Breast epithelium (tissue), 4 donors: ENCODE results near the gene DENND2C. TPM values are rescaled to one million over a fixed set of nuclear protein-coding genes. Genes with fewer than 3 reads are reported as not detected.

Source experiments
- DNase-seq, 2 donors: peaks; one replicate each; pipeline ENCODE4 v3.0.0-alpha.2; 2019; ENCODE audit warnings: low spot score in 2 of 2
- H3K27ac ChIP-seq, 2 donors: fragments of 200-600 bp; sonication (generic) in 1 of 2; one replicate each; pipeline ENCODE4 v1.5.1; 2016 to 2019; ENCODE audit warnings: mild to moderate bottlenecking in 1 of 2
- H3K27me3 ChIP-seq, 2 donors: fragments of 200-600 bp; sonication (generic) in 1 of 2; one replicate each; pipeline versions ENCODE4 v1.5.1 to v1.6.0; 2017 to 2019; ENCODE audit warnings: control low read depth in 1 of 2, mild to moderate bottlenecking in 1 of 2
- H3K36me3 ChIP-seq: fragments of 200-600 bp; one replicate; pipeline ENCODE4 v1.5.1; 2019
- H3K4me1 ChIP-seq, 2 donors: fragments of 200-600 bp; sonication (generic); one replicate each; pipeline ENCODE4 v1.5.1; 2016 to 2019; ENCODE audit warnings: control low read depth in 1 of 2
- H3K4me3 ChIP-seq, 3 donors: fragments of 200-600 bp; sonication (generic); 1 replicate in 2 of 3; 2 replicates in 1 of 3; pipeline ENCODE4 v1.5.1; 2016 to 2019; ENCODE audit warnings: mild to moderate bottlenecking in 3 of 3, moderate library complexity in 2 of 3
- H3K9me3 ChIP-seq, 2 donors: fragments of 200-600 bp; sonication (generic) in 1 of 2; one replicate each; pipeline ENCODE4 v1.5.1; 2016 to 2019; ENCODE audit warnings: control low read depth in 1 of 2
- POLR2A ChIP-seq: fragments of 450-650 bp; IDR thresholded peaks from one replicate; pipeline ENCODE4 v1.6.1; 2016; ENCODE audit warnings: antibody characterized with exemption, mild to moderate bottlenecking, moderate library complexity
- POLR2AphosphoS5 ChIP-seq, 3 donors: sonication (generic); formaldehyde crosslinking; IDR thresholded peaks; one replicate each; pipeline ENCODE4 v1.6.1; 2017; ENCODE audit warnings: antibody characterized with exemption in 3 of 3
- intact Hi-C: fragments of 100-400 bp; cut with DNase I; formaldehyde crosslinking; loops from one replicate; pipeline ENCODE4 v1.15.1; 2023; ENCODE audit warnings: low total_unique reads
- total RNA-seq, 3 donors: library from RNA; depleted of rRNA; stranded (reverse); fragments of >200 nt; gene quantifications; one replicate each; pipeline ENCODE4 v1.1.0, GENCODE V29; 2016
- TF ChIP-seq, protein P1 (sequence below), 3 donors: fragments of 450-650 bp; IDR thresholded peaks; one replicate each; pipeline ENCODE4 v1.5.1; 2016 to 2017; ENCODE audit warnings: antibody characterized with exemption in 3 of 3, mild to moderate bottlenecking in 3 of 3, moderate library complexity in 3 of 3

DENND2C gene
- total RNA-seq, 3 donors from 2014 or later, result 2.6 to 5.9 (median 3.3) TPM

DNA sequence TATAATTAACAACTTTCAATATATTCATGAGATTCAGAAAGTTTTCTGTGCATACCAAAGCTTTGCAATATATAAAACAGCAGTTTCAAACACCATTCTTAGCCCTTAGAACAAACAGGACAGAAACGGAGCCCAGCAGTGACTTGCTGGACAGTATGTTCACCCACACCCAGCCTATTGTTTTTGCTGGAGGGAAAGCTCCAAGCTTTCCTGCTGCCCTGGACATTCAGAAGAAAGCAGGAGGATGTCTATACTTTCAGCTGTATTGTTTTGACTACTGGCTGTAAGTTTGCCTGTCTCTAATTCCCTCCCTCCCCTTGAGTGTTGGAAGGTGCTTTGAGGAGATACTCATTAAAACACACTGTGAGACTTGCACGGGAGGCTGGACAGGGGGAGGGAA, 9.6 kb downstream of the DENND2C start:
- intact Hi-C loops, result loop anchor here (10.0 kb wide), 1 partner anchor 795 kb away; no protein-coding TSS in a partner anchor
- Histone ChIP-seq H3K4me3 (no peak overlapping the region), H3K27ac (no peak overlapping the region), H3K9me3 (no peaks in the 10 kb centered on the region), H3K36me3 (no peaks in the 10 kb centered on the region), H3K4me1 (no peaks in the 10 kb centered on the region), H3K27me3 (no peaks in the 10 kb centered on the region)
- TF ChIP-seq POLR2AphosphoS5 (IDR thresholded peaks at IDR 0.05) (no peak), POLR2A (no peak)
- TF ChIP-seq, protein P1, sequence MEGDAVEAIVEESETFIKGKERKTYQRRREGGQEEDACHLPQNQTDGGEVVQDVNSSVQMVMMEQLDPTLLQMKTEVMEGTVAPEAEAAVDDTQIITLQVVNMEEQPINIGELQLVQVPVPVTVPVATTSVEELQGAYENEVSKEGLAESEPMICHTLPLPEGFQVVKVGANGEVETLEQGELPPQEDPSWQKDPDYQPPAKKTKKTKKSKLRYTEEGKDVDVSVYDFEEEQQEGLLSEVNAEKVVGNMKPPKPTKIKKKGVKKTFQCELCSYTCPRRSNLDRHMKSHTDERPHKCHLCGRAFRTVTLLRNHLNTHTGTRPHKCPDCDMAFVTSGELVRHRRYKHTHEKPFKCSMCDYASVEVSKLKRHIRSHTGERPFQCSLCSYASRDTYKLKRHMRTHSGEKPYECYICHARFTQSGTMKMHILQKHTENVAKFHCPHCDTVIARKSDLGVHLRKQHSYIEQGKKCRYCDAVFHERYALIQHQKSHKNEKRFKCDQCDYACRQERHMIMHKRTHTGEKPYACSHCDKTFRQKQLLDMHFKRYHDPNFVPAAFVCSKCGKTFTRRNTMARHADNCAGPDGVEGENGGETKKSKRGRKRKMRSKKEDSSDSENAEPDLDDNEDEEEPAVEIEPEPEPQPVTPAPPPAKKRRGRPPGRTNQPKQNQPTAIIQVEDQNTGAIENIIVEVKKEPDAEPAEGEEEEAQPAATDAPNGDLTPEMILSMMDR (IDR thresholded peaks at IDR 0.05), result no peak
- no peak for DNase-seq

DNA sequence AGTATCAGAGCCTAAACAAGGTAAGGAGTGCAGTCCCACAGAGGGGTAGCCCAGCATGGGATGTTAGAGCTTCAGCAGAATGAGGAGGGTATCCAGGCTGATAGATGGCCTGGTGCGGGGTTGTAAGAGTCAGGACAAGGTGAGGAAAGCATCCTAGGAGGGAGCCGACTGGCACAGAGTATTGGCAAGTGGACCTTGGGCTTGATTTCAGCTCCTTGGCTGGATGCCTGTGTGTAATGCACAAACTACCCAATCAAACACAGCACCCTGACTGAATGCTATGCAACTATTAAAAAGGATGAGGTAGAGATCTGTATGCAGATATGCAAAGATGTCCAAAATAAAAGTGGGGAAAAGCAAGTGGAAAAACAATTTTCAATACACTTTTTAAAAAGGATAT, 18.0 kb downstream of the DENND2C start:
- Histone ChIP-seq H3K4me1 (no peaks in the 10 kb centered on the region), H3K4me3 (no peak overlapping the region), H3K27me3 (no peaks in the 10 kb centered on the region), H3K27ac (no peak overlapping the region), H3K9me3 (no peaks in the 10 kb centered on the region), H3K36me3 (no peaks in the 10 kb centered on the region)
- no peak for DNase-seq
- no peak for TF ChIP-seq POLR2AphosphoS5 (IDR thresholded peaks at IDR 0.05)
- TF ChIP-seq, protein P1 (IDR thresholded peaks at IDR 0.05), result no peak
- no peak for TF ChIP-seq POLR2A
- intact Hi-C loops, result no loop called here

DNA sequence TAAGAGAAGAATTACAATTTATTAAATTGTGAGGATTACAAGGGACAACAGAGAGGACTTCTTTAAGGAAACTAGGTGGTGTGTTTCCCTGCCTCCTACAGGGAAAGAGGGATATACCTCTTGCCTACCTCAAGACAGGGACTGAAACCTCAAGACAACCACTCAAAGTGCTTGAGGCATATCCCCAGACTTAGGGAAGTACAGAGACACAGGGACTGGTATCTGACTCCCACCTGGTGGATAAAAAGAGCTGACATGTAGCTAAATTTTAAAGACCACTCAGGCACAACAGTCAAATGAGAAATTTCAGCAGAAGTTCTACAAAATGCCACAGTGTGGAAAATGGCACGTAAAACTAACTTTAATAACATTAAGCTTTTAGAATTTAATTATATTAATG, 21.3 kb downstream of the DENND2C start:
- TF ChIP-seq POLR2AphosphoS5 (IDR thresholded peaks at IDR 0.05) (no peak), POLR2A (no peak)
- TF ChIP-seq, protein P1 (IDR thresholded peaks at IDR 0.05), result no peak
- no peak for DNase-seq
- no peak overlapping the region for H3K4me3 ChIP-seq
- no peaks in the 10 kb centered on the region for H3K36me3 ChIP-seq
- no peaks in the 10 kb centered on the region for H3K9me3 ChIP-seq
- no peaks in the 10 kb centered on the region for H3K4me1 ChIP-seq
- intact Hi-C loops, result no loop called here
- H3K27ac ChIP-seq, result no peak overlapping the region
- no peaks in the 10 kb centered on the region for H3K27me3 ChIP-seq

DNA sequence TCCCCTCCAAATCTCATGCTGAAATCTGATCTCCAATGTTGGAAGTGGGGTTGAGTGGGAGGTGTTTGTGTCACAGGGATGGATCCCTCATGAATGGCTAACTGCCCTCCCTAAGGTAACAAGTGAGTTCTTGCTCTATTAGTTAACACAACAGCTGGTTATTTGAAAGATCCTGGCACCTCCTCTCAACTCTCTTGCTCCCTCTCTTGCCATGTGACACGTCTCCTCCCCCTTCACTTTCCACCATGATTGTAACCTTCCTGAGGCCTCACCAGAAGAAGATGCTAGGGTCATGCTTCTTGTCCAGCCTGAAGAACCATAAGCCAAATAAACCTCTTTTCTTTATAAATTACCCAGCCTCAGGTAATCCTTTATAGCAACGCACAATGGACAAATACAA, 28.5 kb downstream of the DENND2C start:
- intact Hi-C loops, result no loop called here
- TF ChIP-seq, protein P1 (IDR thresholded peaks at IDR 0.05), result no peak
- no peak for TF ChIP-seq POLR2AphosphoS5 (IDR thresholded peaks at IDR 0.05)
- Histone ChIP-seq H3K27ac (no peak overlapping the region), H3K4me1 (no peaks in the 10 kb centered on the region), H3K36me3 (no peaks in the 10 kb centered on the region), H3K4me3 (no peak overlapping the region), H3K27me3 (no peaks in the 10 kb centered on the region), H3K9me3 (no peaks in the 10 kb centered on the region)
- no peak for DNase-seq

DNA sequence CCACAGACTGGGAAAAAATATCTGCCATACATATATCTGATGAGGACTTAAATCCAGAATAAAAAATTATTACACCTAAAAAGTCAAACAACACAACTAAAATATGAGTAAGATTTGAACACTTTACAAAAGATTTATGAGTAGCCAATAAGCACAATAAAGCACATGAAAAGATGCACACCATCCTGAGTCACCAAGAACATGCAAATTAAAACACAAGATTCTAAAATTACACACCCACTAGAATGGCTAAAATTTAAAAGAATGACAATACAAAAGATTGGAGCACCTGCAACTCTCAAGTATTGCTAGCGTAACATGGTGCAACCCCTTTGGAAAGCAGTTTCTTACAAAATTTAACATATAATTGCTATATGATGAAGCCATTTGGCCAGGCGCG, 30.9 kb downstream of the DENND2C start:
- no peaks in the 10 kb centered on the region for H3K4me1 ChIP-seq
- no peaks in the 10 kb centered on the region for H3K36me3 ChIP-seq
- no peak overlapping the region for H3K27ac ChIP-seq
- intact Hi-C loops, result no loop called here
- DNase-seq, result no peak
- no peak for TF ChIP-seq POLR2AphosphoS5 (IDR thresholded peaks at IDR 0.05)
- TF ChIP-seq, protein P1 (IDR thresholded peaks at IDR 0.05), result no peak
- no peak for TF ChIP-seq POLR2A
- no peaks in the 10 kb centered on the region for H3K27me3 ChIP-seq
- H3K4me3 ChIP-seq, result no peak overlapping the region
- H3K9me3 ChIP-seq, result no peaks in the 10 kb centered on the region
